Thyroid gland (tissue), 4 donors: ENCODE results near the gene MAMDC4. TPM values are rescaled to one million over a fixed set of nuclear protein-coding genes. Genes with fewer than 3 reads are reported as not detected.
A peak's percentile ranks its signal among the peaks of the same experiment; 100 is the strongest.

Experiments used
- DNase-seq, 2 donors: peaks; one replicate each; pipeline ENCODE4 v3.0.0-alpha.2; 2019
- H3K27ac ChIP-seq, 3 donors: fragments of 200-600 bp; sonication (generic); 1 replicate in 2 of 3; 2 replicates in 1 of 3; pipeline ENCODE4 v1.5.1; 2016 to 2019; ENCODE audit warnings: mild to moderate bottlenecking in 1 of 3, moderate library complexity in 1 of 3
- H3K27me3 ChIP-seq: fragments of 200-600 bp; sonication (generic); one replicate; pipeline ENCODE4 v1.5.1; 2019
- H3K36me3 ChIP-seq, 2 donors: fragments of 200-600 bp; sonication (generic); one replicate each; pipeline ENCODE4 v1.5.1; 2016 to 2019
- H3K4me1 ChIP-seq, 2 donors: fragments of 200-600 bp; sonication (generic); one replicate each; pipeline ENCODE4 v1.5.1; 2017 to 2019
- H3K4me3 ChIP-seq, 3 donors: fragments of 200-600 bp; sonication (generic); replicated peaks in 1 of 3; 1 replicate in 2 of 3; 2 replicates in 1 of 3; pipeline ENCODE4 v1.5.1; 2016; ENCODE audit warnings: mild to moderate bottlenecking in 1 of 3
- H3K9me3 ChIP-seq: fragments of 200-600 bp; sonication (generic); one replicate; pipeline ENCODE4 v1.5.1; 2017
- CTCF ChIP-seq, 6 experiments: fragments of 200-600 bp in 3 of 6; fragments of 450-650 bp in 3 of 6; sonication (generic) in 3 of 6; IDR thresholded peaks; one replicate each; pipeline ENCODE4 v1.5.1; 2016 to 2019; ENCODE audit warnings: antibody characterized with exemption in 6 of 6, mild to moderate bottlenecking in 2 of 6, inconsistent platforms in 1 of 6, moderate library complexity in 1 of 6
- POLR2A ChIP-seq, 2 donors: fragments of 450-650 bp; IDR thresholded peaks; one replicate each; pipeline ENCODE4 v1.6.1; 2017; ENCODE audit warnings: antibody characterized with exemption in 2 of 2, mild to moderate bottlenecking in 2 of 2, moderate library complexity in 1 of 2
- WGBS, 2 donors: methylation state at CpG; one replicate each; pipeline ENCODE4 v1.1.5; 2017; 5-methylcytosine and 5-hydroxymethylcytosine counted together
- intact Hi-C: fragments of 100-400 bp; cut with DNase I; formaldehyde crosslinking; loops from one replicate; pipeline ENCODE4 v1.15.1; 2023
- total RNA-seq, 4 donors: library from RNA; depleted of rRNA; stranded (reverse); fragments of >200 nt; gene quantifications; one replicate each; pipeline ENCODE4 v1.2.3, GENCODE V29; 2016

The MAMDC4 gene
- total RNA-seq, 4 donors from 2014 or later: 4.1 to 20.4 (median 9.0) TPM

- intact Hi-C loops: loop anchor here (5.0 kb wide), 1 partner anchor 142 kb away; the partner anchor contains the start of gene C8G
- no peak for TF ChIP-seq POLR2A (IDR thresholded peaks at IDR 0.05)
- no peak for TF ChIP-seq CTCF (IDR thresholded peaks at IDR 0.05)
- 70 to 75% methylated on average over 9 to 12 of the region's 12 CpGs for WGBS, 2 donors
- no peaks in the 10 kb centered on the region for H3K27me3 ChIP-seq
- no peak overlapping the region for H3K4me3 ChIP-seq
- H3K27ac ChIP-seq: no peak overlapping the region
- no peaks in the 10 kb centered on the region for H3K9me3 ChIP-seq
- H3K4me1 ChIP-seq: peaks cover 33 to 40% of the 10 kb centered on the region in 2 donors
- no peaks in the 10 kb centered on the region for H3K36me3 ChIP-seq
- peak in 1 of 2 donors; percentile 43 for DNase-seq
Observed at GRCh38 chr9:136805207-136805740, 46.9 kb upstream of the MAMDC4 start.

- TF ChIP-seq POLR2A (IDR thresholded peaks at IDR 0.05): no peak
- TF ChIP-seq CTCF (IDR thresholded peaks at IDR 0.05): no peak
- no peak for DNase-seq
- intact Hi-C loops: loop anchor here (5.0 kb wide), 1 partner anchor 141 kb away; the partner anchor contains the start of gene C8G
- Histone ChIP-seq H3K27ac (no peak overlapping the region), H3K36me3 (no peaks in the 10 kb centered on the region), H3K4me1 (peaks cover 25 to 37% of the 10 kb centered on the region in 2 donors), H3K4me3 (no peak overlapping the region), H3K27me3 (no peaks in the 10 kb centered on the region), H3K9me3 (no peaks in the 10 kb centered on the region)
- WGBS, 2 donors: 89 to 100% methylated on average over 4 to 6 of the region's 10 CpGs
Observed at GRCh38 chr9:136806067-136806466, 46.1 kb upstream of the MAMDC4 start.

- TF ChIP-seq POLR2A (IDR thresholded peaks at IDR 0.05) (no peak), CTCF (IDR thresholded peaks at IDR 0.05) (no peak)
- no peak for DNase-seq
- 73 to 83% methylated on average over 17 to 21 of the region's 25 CpGs for WGBS, 2 donors
- Histone ChIP-seq H3K4me1 (peaks cover 23 to 33% of the 10 kb centered on the region in 2 donors), H3K27ac (no peak overlapping the region), H3K9me3 (no peaks in the 10 kb centered on the region), H3K27me3 (no peaks in the 10 kb centered on the region), H3K4me3 (peak overlapping the region in 1 of 3 donors; percentile 99), H3K36me3 (no peaks in the 10 kb centered on the region)
- intact Hi-C loops: loop anchor here (5.0 kb wide), 1 partner anchor 141 kb away; the partner anchor contains the start of gene C8G
Observed at GRCh38 chr9:136806631-136807201, 45.4 kb upstream of the MAMDC4 start.

- Histone ChIP-seq H3K36me3 (no peaks in the 10 kb centered on the region), H3K4me1 (peaks cover 23 to 33% of the 10 kb centered on the region in 2 donors), H3K27ac (peak within 1 kb of the TSS; percentile 69 to 91 (median 89)), H3K9me3 (no peaks in the 10 kb centered on the region), H3K27me3 (no peaks in the 10 kb centered on the region), H3K4me3 (peak within 1 kb of the TSS; percentile 16 to 99 (median 92))
- intact Hi-C loops: loop anchor here (5.0 kb wide), 1 partner anchor 140 kb away; the partner anchor contains the start of gene C8G
- TF ChIP-seq CTCF (IDR thresholded peaks at IDR 0.05) (peak in 1 of 6 experiments; percentile 3), POLR2A (IDR thresholded peaks at IDR 0.05) (peak; percentile 9 to 83)
- DNase-seq: peak; percentile 69 to 70
- WGBS, 2 donors: 1 to 5% methylated on average over 9 to 12 of the region's 96 CpGs
Observed at GRCh38 chr9:136807281-136808074, 44.7 kb upstream of the MAMDC4 start, which contains the start of gene RABL6. RABL6 (plus strand) TSS chr9:136807948; CDS start chr9:136808197, 249 bp downstream.
